ENCODE measurements around the gene ATXN7L1.

DNA sequence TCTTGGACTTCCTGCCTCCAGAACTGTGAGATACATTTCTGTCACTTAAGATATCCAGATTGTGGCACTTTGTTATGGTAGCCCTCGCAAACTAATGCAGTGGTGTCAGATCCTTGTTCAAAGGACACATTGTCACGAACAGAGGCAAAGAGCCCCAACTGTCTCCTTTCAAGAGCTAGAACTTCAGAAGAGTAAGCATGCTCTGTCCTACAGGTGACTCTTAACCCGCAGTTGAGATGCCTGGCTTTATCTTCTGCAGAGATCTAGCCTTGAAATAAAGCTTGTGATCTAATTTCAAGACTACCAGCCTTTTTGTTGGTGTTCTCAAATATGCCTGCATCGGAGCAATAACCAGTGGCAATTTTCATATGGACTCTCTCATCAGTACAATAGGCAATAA, 134.4 kb downstream of the ATXN7L1 start:
- no peak for TF ChIP-seq CTCF (IDR thresholded peaks at IDR 0.05)
- TF ChIP-seq POLR2A (IDR thresholded peaks at IDR 0.05; ENCODE audit: low read depth): no peak

All from esophagus muscularis mucosa (tissue), 3 donors.